ENCODE data around the gene HTR2A. TPM values are rescaled to one million over a fixed set of nuclear protein-coding genes. Genes with fewer than 3 reads are reported as not detected.

Gene HTR2A
- total RNA-seq, 1 donor from 2014 or later: not detected

- no peak for TF ChIP-seq CTCF (IDR thresholded peaks at IDR 0.05)
- no peak overlapping the region for H3K27ac Mint-ChIP-seq (ENCODE audit: unreplicated experiment)
- no peaks in the 10 kb centered on the region for H3K36me3 Mint-ChIP-seq (ENCODE audit: unreplicated experiment)
- peaks cover 53% of the 10 kb centered on the region for H3K27me3 Mint-ChIP-seq (ENCODE audit: unreplicated experiment)
- DNase-seq (ENCODE audit: extremely low spot score, unreplicated experiment): no peak
- H3K4me3 Mint-ChIP-seq (ENCODE audit: unreplicated experiment): no peak overlapping the region
- H3K4me1 Mint-ChIP-seq (ENCODE audit: unreplicated experiment): no peaks in the 10 kb centered on the region
- H3K9me3 Mint-ChIP-seq (ENCODE audit: unreplicated experiment): no peaks in the 10 kb centered on the region
Observed at GRCh38 chr13:46830405-46831005, 66.3 kb downstream of the HTR2A start.

- Mint-ChIP-seq H3K4me3 (ENCODE audit: unreplicated experiment) (no peak overlapping the region), H3K36me3 (ENCODE audit: unreplicated experiment) (no peaks in the 10 kb centered on the region), H3K4me1 (ENCODE audit: unreplicated experiment) (no peaks in the 10 kb centered on the region), H3K27ac (ENCODE audit: unreplicated experiment) (no peak overlapping the region), H3K9me3 (ENCODE audit: unreplicated experiment) (no peaks in the 10 kb centered on the region), H3K27me3 (ENCODE audit: unreplicated experiment) (peaks cover 18% of the 10 kb centered on the region)
- no peak for DNase-seq (ENCODE audit: extremely low spot score, unreplicated experiment)
- TF ChIP-seq CTCF (IDR thresholded peaks at IDR 0.05): no peak
Observed at GRCh38 chr13:46822551-46822950, 74.3 kb downstream of the HTR2A start.

- Mint-ChIP-seq H3K36me3 (ENCODE audit: unreplicated experiment) (no peaks in the 10 kb centered on the region), H3K4me3 (ENCODE audit: unreplicated experiment) (no peak overlapping the region)
Observed at GRCh38 chr13:46817838-46818476, 78.9 kb downstream of the HTR2A start.

GRCh38 chr13:46817095-46817494, 79.8 kb downstream of the HTR2A start:
- Mint-ChIP-seq H3K4me3 (ENCODE audit: unreplicated experiment) (no peak overlapping the region), H3K27me3 (ENCODE audit: unreplicated experiment) (peaks cover 23% of the 10 kb centered on the region), H3K4me1 (ENCODE audit: unreplicated experiment) (no peaks in the 10 kb centered on the region), H3K36me3 (ENCODE audit: unreplicated experiment) (no peaks in the 10 kb centered on the region), H3K27ac (ENCODE audit: unreplicated experiment) (no peak overlapping the region), H3K9me3 (ENCODE audit: unreplicated experiment) (peaks cover 9% of the 10 kb centered on the region)
- DNase-seq (ENCODE audit: extremely low spot score, unreplicated experiment): no peak
- TF ChIP-seq CTCF (IDR thresholded peaks at IDR 0.05): no peak

More at GRCh38 chr13:46817838-46818476, 78.9 kb downstream of the HTR2A start:
- DNase-seq (ENCODE audit: extremely low spot score, unreplicated experiment): no peak
- Mint-ChIP-seq H3K27me3 (ENCODE audit: unreplicated experiment) (peaks cover 25% of the 10 kb centered on the region), H3K9me3 (ENCODE audit: unreplicated experiment) (peaks cover 2% of the 10 kb centered on the region), H3K27ac (ENCODE audit: unreplicated experiment) (no peak overlapping the region), H3K4me1 (ENCODE audit: unreplicated experiment) (no peaks in the 10 kb centered on the region)
- TF ChIP-seq CTCF (IDR thresholded peaks at IDR 0.05): no peak

- Mint-ChIP-seq H3K4me3 (ENCODE audit: unreplicated experiment) (no peak overlapping the region), H3K36me3 (ENCODE audit: unreplicated experiment) (no peaks in the 10 kb centered on the region), H3K27ac (ENCODE audit: unreplicated experiment) (no peak overlapping the region), H3K9me3 (ENCODE audit: unreplicated experiment) (peaks cover 16% of the 10 kb centered on the region), H3K27me3 (ENCODE audit: unreplicated experiment) (peaks cover 23% of the 10 kb centered on the region), H3K4me1 (ENCODE audit: unreplicated experiment) (no peaks in the 10 kb centered on the region)
- no peak for TF ChIP-seq CTCF (IDR thresholded peaks at IDR 0.05)
- DNase-seq (ENCODE audit: extremely low spot score, unreplicated experiment): no peak
Observed at GRCh38 chr13:46816371-46816770, 80.5 kb downstream of the HTR2A start.
